DOHH2 (cell line): ENCODE data around the gene MRPL53.

Experiments used
- H3F3A ChIP-seq: fragments of 200-600 bp; sonication (generic), shearing (Covaris generic); 2 replicates; pipeline ENCODE4 v1.6.0; 2016; ENCODE audit warnings: antibody characterized with exemption, mild to moderate bottlenecking; ENCODE audit not compliant: control insufficient read depth, insufficient read depth
- H3K27ac ChIP-seq: fragments of 200-600 bp; sonication (generic); 2 replicates; pipeline ENCODE4 v1.5.1; 2014; ENCODE audit warnings: low read depth, mild to moderate bottlenecking, low read length, moderate library complexity
- H3K27me3 ChIP-seq: fragments of 200-600 bp; sonication (generic); 2 replicates; pipeline ENCODE4 v1.6.1; 2014; ENCODE audit warnings: mild to moderate bottlenecking, low read length, mixed read lengths; ENCODE audit not compliant: control insufficient read depth
- H3K36me3 ChIP-seq: fragments of 200-600 bp; sonication (generic); 2 replicates; pipeline ENCODE4 v1.6.1; 2014; ENCODE audit warnings: mild to moderate bottlenecking, low read length, moderate library complexity, mixed read lengths; ENCODE audit not compliant: control insufficient read depth
- H3K4me1 ChIP-seq: fragments of 200-600 bp; sonication (generic); 2 replicates; pipeline ENCODE4 v1.6.1; 2014; ENCODE audit warnings: mild to moderate bottlenecking, low read length, mixed read lengths; ENCODE audit not compliant: control insufficient read depth
- H3K4me2 ChIP-seq: fragments of 200-600 bp; sonication (generic); 2 replicates; pipeline ENCODE4 v1.6.0; 2014; ENCODE audit warnings: mild to moderate bottlenecking, low read length, moderate library complexity
- H3K4me3 ChIP-seq: fragments of 200-600 bp; sonication (generic); 2 replicates; pipeline ENCODE4 v1.5.1; 2014; ENCODE audit warnings: mild to moderate bottlenecking, low read length, mixed read lengths
- H3K79me2 ChIP-seq: fragments of 200-600 bp; sonication (generic); 2 replicates; pipeline ENCODE4 v1.6.1; 2014; ENCODE audit warnings: mild to moderate bottlenecking, low read length, mixed read lengths; ENCODE audit not compliant: control insufficient read depth
- H3K9me2 ChIP-seq: fragments of 200-600 bp; sonication (generic); replicated peaks from 2 replicates; pipeline ENCODE4 v1.6.1; 2014; ENCODE audit warnings: mild to moderate bottlenecking, low read length, mixed read lengths; ENCODE audit not compliant: control insufficient read depth
- H3K9me3 ChIP-seq: fragments of 200-600 bp; sonication (generic); 2 replicates; pipeline ENCODE4 v1.6.1; 2014; ENCODE audit warnings: antibody characterized with exemption, low read length, mixed read lengths; ENCODE audit not compliant: control insufficient read depth, insufficient read depth
- H4K20me1 ChIP-seq: fragments of 200-600 bp; sonication (generic); 2 replicates; pipeline ENCODE4 v1.6.0; 2014; ENCODE audit warnings: low read depth, mild to moderate bottlenecking, antibody characterized with exemption, low read length, moderate library complexity; ENCODE audit not compliant: control insufficient read depth, insufficient read depth
- CTCF ChIP-seq: fragments of 200-600 bp; sonication (generic); IDR thresholded peaks from one replicate; pipeline ENCODE4 v1.5.1; 2014; ENCODE audit warnings: antibody characterized with exemption, mild to moderate bottlenecking, low read depth, low read length; ENCODE audit not compliant: poor library complexity, severe bottlenecking
- EZH2phosphoT487 ChIP-seq: fragments of 200-600 bp; sonication (generic); IDR thresholded peaks from 2 replicates; pipeline ENCODE4 v1.6.1; 2017; ENCODE audit warnings: borderline replicate concordance, mild to moderate bottlenecking, antibody characterized with exemption, low read length, moderate library complexity, mixed read lengths

MRPL53 gene

GRCh38 chr2:74497777-74498499 is 25.5 kb upstream of the MRPL53 start:
- Histone ChIP-seq H3K4me1 (peaks cover 13% of the 10 kb centered on the region), H3K27ac (no peak overlapping the region), H4K20me1 (no peaks in the 10 kb centered on the region), H3K4me3 (peak overlapping the region; percentile 35; the same call in 1 of the 2 replicates), H3K4me2 (peak overlapping the region; percentile 38), H3K79me2 (no peaks in the 10 kb centered on the region), H3K27me3 (peaks cover 55% of the 10 kb centered on the region), H3F3A (no peaks in the 10 kb centered on the region), H3K9me3 (no peaks in the 10 kb centered on the region), H3K36me3 (peaks cover 7% of the 10 kb centered on the region; the same call in 1 of the 2 replicates), H3K9me2 (no peaks in the 10 kb centered on the region)
- no peak for TF ChIP-seq CTCF
- no peak; the same call in 1 of the 2 replicates for TF ChIP-seq EZH2phosphoT487

GRCh38 chr2:74496997-74497776 is 24.7 kb upstream of the MRPL53 start:
- Histone ChIP-seq H3F3A (no peaks in the 10 kb centered on the region), H3K9me3 (no peaks in the 10 kb centered on the region), H3K4me1 (peaks cover 6% of the 10 kb centered on the region; the same call in 1 of the 2 replicates), H3K27me3 (peaks cover 47% of the 10 kb centered on the region), H3K4me2 (no peak overlapping the region; the same call in 1 of the 2 replicates), H3K4me3 (no peak overlapping the region), H3K9me2 (no peaks in the 10 kb centered on the region), H3K36me3 (peaks cover 15% of the 10 kb centered on the region), H3K27ac (no peak overlapping the region), H3K79me2 (no peaks in the 10 kb centered on the region), H4K20me1 (no peaks in the 10 kb centered on the region)
- TF ChIP-seq EZH2phosphoT487 (no peak), CTCF (no peak)

- TF ChIP-seq CTCF = no peak
- TF ChIP-seq EZH2phosphoT487 = no peak
- H3K4me2 ChIP-seq = no peak overlapping the region
- peaks cover 6% of the 10 kb centered on the region; the same call in 1 of the 2 replicates for H3K4me1 ChIP-seq
- no peaks in the 10 kb centered on the region for H3K9me3 ChIP-seq
- H3K27ac ChIP-seq = no peak overlapping the region
- no peaks in the 10 kb centered on the region for H4K20me1 ChIP-seq
- H3F3A ChIP-seq = no peaks in the 10 kb centered on the region
- no peaks in the 10 kb centered on the region for H3K9me2 ChIP-seq
- peaks cover 29% of the 10 kb centered on the region for H3K36me3 ChIP-seq
- H3K27me3 ChIP-seq = peaks cover 30% of the 10 kb centered on the region
- no peaks in the 10 kb centered on the region for H3K79me2 ChIP-seq
- H3K4me3 ChIP-seq = no peak overlapping the region
Observed at GRCh38 chr2:74495440-74495839, 23.0 kb upstream of the MRPL53 start.
